Esophagus muscularis mucosa (tissue), 4 donors: ENCODE measurements around the gene DIPK1B. TPM values are rescaled to one million over a fixed set of nuclear protein-coding genes. Genes with fewer than 3 reads are reported as not detected.
A peak's percentile ranks its signal among the peaks of the same experiment; 100 is the strongest.

Experiments
- DNase-seq: peaks from one replicate; pipeline ENCODE4 v3.0.0-alpha.2; 2017; ENCODE audit errors: extremely low spot score
- H3K27ac ChIP-seq, 4 donors: fragments of 200-600 bp; sonication (generic); replicated peaks in 1 of 4; 1 replicate in 3 of 4; 2 replicates in 1 of 4; pipeline ENCODE4 v1.5.1; 2016 to 2019; ENCODE audit warnings: mild to moderate bottlenecking in 1 of 4
- H3K27me3 ChIP-seq, 4 donors: fragments of 200-600 bp; sonication (generic); one replicate each; pipeline versions ENCODE4 v1.5.1 to v1.6.0; 2016 to 2019
- H3K36me3 ChIP-seq, 4 donors: fragments of 200-600 bp; sonication (generic); one replicate each; pipeline ENCODE4 v1.5.1; 2016 to 2019
- H3K4me1 ChIP-seq, 4 donors: fragments of 200-600 bp; sonication (generic); one replicate each; pipeline ENCODE4 v1.5.1; 2016 to 2019
- H3K4me3 ChIP-seq, 4 donors: fragments of 200-600 bp; sonication (generic); 1 replicate in 2 of 4; 2 replicates in 2 of 4; pipeline ENCODE4 v1.5.1; 2016 to 2019; ENCODE audit warnings: mild to moderate bottlenecking in 4 of 4, moderate library complexity in 1 of 4
- H3K9me3 ChIP-seq, 4 donors: fragments of 200-600 bp; sonication (generic); 1 replicate in 3 of 4; 2 replicates in 1 of 4; pipeline ENCODE4 v1.5.1; 2016 to 2019
- EP300 ChIP-seq: sonication (generic); formaldehyde crosslinking; IDR thresholded peaks from one replicate; pipeline ENCODE4 v1.6.1; 2017; ENCODE audit warnings: antibody characterized with exemption
- POLR2A ChIP-seq: fragments of 450-650 bp; IDR thresholded peaks from one replicate; pipeline ENCODE4 v1.6.1; 2017; ENCODE audit warnings: antibody characterized with exemption, moderate library complexity, mild to moderate bottlenecking, low read depth
- POLR2AphosphoS5 ChIP-seq, 2 donors: sonication (generic); formaldehyde crosslinking; IDR thresholded peaks; one replicate each; pipeline ENCODE4 v1.6.1; 2017; ENCODE audit warnings: antibody characterized with exemption in 2 of 2
- WGBS: methylation state at CpG from one replicate; pipeline ENCODE4 v1.1.5; 2018; 5-methylcytosine and 5-hydroxymethylcytosine counted together
- intact Hi-C: fragments of 100-400 bp; cut with DNase I; formaldehyde crosslinking; loops from one replicate; pipeline ENCODE4 v1.15.1; 2023
- total RNA-seq, 4 donors: library from RNA; depleted of rRNA; stranded (reverse); fragments of >200 nt; gene quantifications; one replicate each; pipeline versions ENCODE4 v1.1.0 to v1.2.1, GENCODE V29; 2016
- TF ChIP-seq, protein P1 (sequence below), 3 experiments: fragments of 200-600 bp in 2 of 3; fragments of 450-650 bp in 1 of 3; sonication (generic) in 2 of 3; IDR thresholded peaks; one replicate each; pipeline ENCODE4 v1.5.1; 2017 to 2019; ENCODE audit warnings: antibody characterized with exemption in 3 of 3, mild to moderate bottlenecking in 2 of 3, moderate library complexity in 1 of 3

DIPK1B gene
- total RNA-seq, 4 donors from 2014 or later, result 6.6 to 27.8 (median 21.5) TPM

DNA sequence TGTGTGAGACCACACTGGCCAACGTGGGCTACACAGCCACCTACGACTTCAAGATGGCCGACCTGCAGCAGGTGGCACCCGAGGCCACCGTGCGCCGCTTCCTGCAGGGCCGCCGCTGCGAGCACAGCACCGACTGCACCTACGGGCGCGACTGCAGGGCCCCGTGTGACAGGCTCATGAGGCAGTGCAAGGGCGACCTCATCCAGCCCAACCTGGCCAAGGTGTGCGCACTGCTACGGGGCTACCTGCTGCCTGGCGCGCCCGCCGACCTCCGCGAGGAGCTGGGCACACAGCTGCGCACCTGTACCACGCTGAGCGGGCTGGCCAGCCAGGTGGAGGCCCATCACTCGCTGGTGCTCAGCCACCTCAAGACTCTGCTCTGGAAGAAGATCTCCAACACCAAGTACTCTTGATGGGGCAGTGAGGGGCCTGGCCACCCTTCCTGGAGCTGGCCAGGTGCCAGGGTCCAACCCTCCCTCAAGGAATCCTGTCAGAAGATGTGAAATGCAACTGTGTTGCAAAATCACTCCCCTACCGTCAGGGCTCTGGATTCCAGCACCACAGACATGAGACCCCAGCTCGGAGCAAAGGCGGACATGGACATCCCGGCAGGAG lies 11.1 kb downstream of the DIPK1B start:
- Histone ChIP-seq H3K36me3 (peaks cover 34 to 59% (median 55%) of the 10 kb centered on the region in 4 donors), H3K27me3 (no peaks in the 10 kb centered on the region), H3K9me3 (no peaks in the 10 kb centered on the region), H3K4me3 (no peak overlapping the region), H3K4me1 (peaks cover 70 to 89% (median 81%) of the 10 kb centered on the region in 4 donors), H3K27ac (no peak overlapping the region)
- intact Hi-C loops, result no loop called here
- 83% methylated on average over 6 of the region's 32 CpGs for WGBS
- no peak for DNase-seq
- no peak for TF ChIP-seq EP300
- TF ChIP-seq, protein P1, sequence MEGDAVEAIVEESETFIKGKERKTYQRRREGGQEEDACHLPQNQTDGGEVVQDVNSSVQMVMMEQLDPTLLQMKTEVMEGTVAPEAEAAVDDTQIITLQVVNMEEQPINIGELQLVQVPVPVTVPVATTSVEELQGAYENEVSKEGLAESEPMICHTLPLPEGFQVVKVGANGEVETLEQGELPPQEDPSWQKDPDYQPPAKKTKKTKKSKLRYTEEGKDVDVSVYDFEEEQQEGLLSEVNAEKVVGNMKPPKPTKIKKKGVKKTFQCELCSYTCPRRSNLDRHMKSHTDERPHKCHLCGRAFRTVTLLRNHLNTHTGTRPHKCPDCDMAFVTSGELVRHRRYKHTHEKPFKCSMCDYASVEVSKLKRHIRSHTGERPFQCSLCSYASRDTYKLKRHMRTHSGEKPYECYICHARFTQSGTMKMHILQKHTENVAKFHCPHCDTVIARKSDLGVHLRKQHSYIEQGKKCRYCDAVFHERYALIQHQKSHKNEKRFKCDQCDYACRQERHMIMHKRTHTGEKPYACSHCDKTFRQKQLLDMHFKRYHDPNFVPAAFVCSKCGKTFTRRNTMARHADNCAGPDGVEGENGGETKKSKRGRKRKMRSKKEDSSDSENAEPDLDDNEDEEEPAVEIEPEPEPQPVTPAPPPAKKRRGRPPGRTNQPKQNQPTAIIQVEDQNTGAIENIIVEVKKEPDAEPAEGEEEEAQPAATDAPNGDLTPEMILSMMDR (IDR thresholded peaks at IDR 0.05), result no peak
- no peak for TF ChIP-seq POLR2AphosphoS5 (IDR thresholded peaks at IDR 0.05)
- TF ChIP-seq POLR2A, result no peak

DNA sequence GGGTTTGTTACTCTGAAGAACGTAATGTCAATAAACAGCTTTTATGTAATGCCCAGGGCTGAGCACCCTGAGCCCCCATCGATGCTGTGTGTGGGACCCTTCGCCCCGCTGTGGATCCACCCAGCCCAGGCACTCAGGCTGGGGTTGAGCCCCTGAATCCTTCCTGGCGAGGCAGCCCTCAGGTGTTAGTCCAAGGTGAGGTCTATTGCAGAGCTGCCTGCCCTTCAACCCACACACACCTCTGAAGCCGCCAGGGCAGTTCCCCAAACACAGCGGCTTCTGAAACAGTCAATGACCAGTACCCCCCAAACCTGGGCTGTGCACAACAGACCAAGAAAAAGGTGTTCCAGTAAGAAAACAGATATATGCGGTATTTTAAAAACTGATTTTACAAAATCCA lies 11.6 kb downstream of the DIPK1B start:
- Histone ChIP-seq H3K27ac (no peak overlapping the region), H3K36me3 (peaks cover 34 to 59% (median 55%) of the 10 kb centered on the region in 4 donors), H3K9me3 (no peaks in the 10 kb centered on the region), H3K27me3 (no peaks in the 10 kb centered on the region), H3K4me1 (peaks cover 71 to 90% (median 82%) of the 10 kb centered on the region in 4 donors), H3K4me3 (no peak overlapping the region)
- WGBS, result 93% methylated on average over 8 of the region's 8 CpGs
- intact Hi-C loops, result no loop called here
- DNase-seq, result no peak
- TF ChIP-seq EP300, result no peak
- TF ChIP-seq, protein P1 (IDR thresholded peaks at IDR 0.05), result no peak
- TF ChIP-seq POLR2A, result no peak
- TF ChIP-seq POLR2AphosphoS5 (IDR thresholded peaks at IDR 0.05), result no peak

DNA sequence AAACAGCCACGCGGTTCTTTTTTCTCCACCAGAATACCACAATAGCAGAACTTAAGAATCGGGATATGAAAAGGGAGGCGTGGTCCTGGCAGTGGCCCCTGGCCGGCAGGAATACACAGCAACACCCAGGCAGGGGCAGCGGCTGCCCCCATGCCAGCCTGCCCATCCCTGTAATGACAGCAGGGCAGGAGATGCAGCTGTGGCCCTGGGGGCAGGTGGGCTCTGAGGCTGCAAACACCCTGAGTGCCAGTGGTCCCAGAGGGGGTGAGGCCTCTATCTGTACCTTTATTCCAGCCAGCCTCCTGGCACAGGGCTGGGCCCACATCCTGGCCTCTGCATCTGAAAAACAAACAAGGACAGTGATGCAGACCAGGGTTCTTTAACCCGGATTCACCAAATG lies 12.4 kb downstream of the DIPK1B start:
- no peak overlapping the region for H3K27ac ChIP-seq
- H3K9me3 ChIP-seq, result no peaks in the 10 kb centered on the region
- 75% methylated on average over 7 of the region's 7 CpGs for WGBS
- intact Hi-C loops, result loop anchor here (5.0 kb wide), 1 partner anchor 37 kb away; the partner anchor contains the start of gene AGPAT2
- H3K4me1 ChIP-seq, result peaks cover 67 to 90% (median 81%) of the 10 kb centered on the region in 4 donors
- TF ChIP-seq, protein P1 (IDR thresholded peaks at IDR 0.05), result no peak
- TF ChIP-seq POLR2A, result no peak
- no peak for TF ChIP-seq POLR2AphosphoS5 (IDR thresholded peaks at IDR 0.05)
- no peak for TF ChIP-seq EP300
- H3K4me3 ChIP-seq, result no peak overlapping the region
- H3K27me3 ChIP-seq, result no peaks in the 10 kb centered on the region
- H3K36me3 ChIP-seq, result peaks cover 34 to 59% (median 55%) of the 10 kb centered on the region in 4 donors
- no peak for DNase-seq

DNA sequence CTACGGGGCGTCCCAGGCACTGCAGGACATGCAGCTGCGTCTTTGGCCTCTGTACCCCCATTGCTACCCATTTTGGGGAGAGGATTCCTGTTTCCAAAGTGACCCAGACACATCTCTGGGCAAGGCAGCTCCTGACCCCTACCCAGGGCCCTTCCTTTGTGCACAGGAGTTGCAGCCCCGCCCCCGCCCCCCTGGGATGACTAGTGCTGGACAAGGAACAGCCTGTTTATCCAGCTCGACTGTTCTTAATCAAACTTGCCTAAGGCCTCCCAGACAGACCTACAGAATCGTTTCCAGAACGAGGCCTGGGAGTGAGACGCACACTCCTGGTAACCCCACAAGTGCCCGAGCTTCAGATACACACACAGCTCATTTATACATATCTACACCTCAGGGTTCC lies 13.2 kb downstream of the DIPK1B start:
- peak overlapping the region; percentile 64 to 85 (median 74) for H3K4me3 ChIP-seq
- no peak for DNase-seq
- H3K36me3 ChIP-seq, result peaks cover 34 to 59% (median 55%) of the 10 kb centered on the region in 4 donors
- H3K27me3 ChIP-seq, result no peaks in the 10 kb centered on the region
- H3K9me3 ChIP-seq, result no peaks in the 10 kb centered on the region
- H3K4me1 ChIP-seq, result peaks cover 58 to 84% (median 73%) of the 10 kb centered on the region in 4 donors
- TF ChIP-seq POLR2AphosphoS5 (IDR thresholded peaks at IDR 0.05), result no peak
- no peak for TF ChIP-seq POLR2A
- no peak for TF ChIP-seq EP300
- TF ChIP-seq, protein P1 (IDR thresholded peaks at IDR 0.05), result no peak
- 79% methylated on average over 9 of the region's 10 CpGs for WGBS
- peak overlapping the region in 1 of 4 donors; percentile 11 for H3K27ac ChIP-seq
- intact Hi-C loops, result loop anchor here (5.0 kb wide), 1 partner anchor 38 kb away; the partner anchor contains the start of gene AGPAT2
